ENCODE data around the gene PDIA4. TPM values are rescaled to one million over a fixed set of nuclear protein-coding genes. Genes with fewer than 3 reads are reported as not detected.

PDIA4 gene
- total RNA-seq, 1 donor from 2014 or later: 266 TPM

- H3K36me3 ChIP-seq (ENCODE audit: insufficient read depth, low read length): peaks cover 50% of the 10 kb centered on the region
- H3K9ac ChIP-seq (ENCODE audit: low read length): no peak overlapping the region
- H3K27me3 ChIP-seq (ENCODE audit: insufficient read depth, low read length): no peaks in the 10 kb centered on the region
- Mint-ChIP-seq H3K9me3 (ENCODE audit: unreplicated experiment) (no peaks in the 10 kb centered on the region), H3K4me1 (ENCODE audit: low read depth, unreplicated experiment) (no peaks in the 10 kb centered on the region), H3K27me3 (ENCODE audit: low read depth, unreplicated experiment) (no peaks in the 10 kb centered on the region), H3K36me3 (ENCODE audit: low read depth, unreplicated experiment) (peaks cover 31% of the 10 kb centered on the region), H3K4me3 (ENCODE audit: unreplicated experiment) (no peak overlapping the region), H3K27ac (ENCODE audit: unreplicated experiment) (no peak overlapping the region)
- no peak overlapping the region for H2AFZ ChIP-seq (ENCODE audit: low read depth, low read length)
- H3K27ac ChIP-seq (ENCODE audit: low read depth, low read length): no peak overlapping the region
- peaks cover 21% of the 10 kb centered on the region for H3K79me2 ChIP-seq (ENCODE audit: insufficient read depth, low read length)
- H3K4me3 ChIP-seq (ENCODE audit: insufficient read depth, low read depth, low read length): no peak overlapping the region
- peaks cover 84% of the 10 kb centered on the region for H4K20me1 ChIP-seq (ENCODE audit: insufficient read depth, low read length)
- H3K4me1 ChIP-seq (ENCODE audit: insufficient read depth, low read length): peaks cover 4% of the 10 kb centered on the region
- FAIRE-seq: no peak
- no peak for DNase-seq (ENCODE audit: low read depth)
- H3K4me2 ChIP-seq (ENCODE audit: low read length): no peak overlapping the region
- H3K9me3 ChIP-seq (ENCODE audit: insufficient read depth, low read depth, low read length): no peaks in the 10 kb centered on the region
- TF ChIP-seq EZH2 (IDR thresholded peaks at IDR 0.05; ENCODE audit: insufficient read depth, low read length) (no peak), CTCF (IDR thresholded peaks at IDR 0.05; ENCODE audit: insufficient read depth, low read depth, low read length) (no peak)
Observed at GRCh38 chr7:149007611-149008010, 20.7 kb downstream of the PDIA4 start.

GRCh38 chr7:149007146-149007545 is 21.2 kb downstream of the PDIA4 start:
- H3K27ac Mint-ChIP-seq (ENCODE audit: unreplicated experiment): no peak overlapping the region
- no peak for FAIRE-seq

More at GRCh38 chr7:149007146-149007545, 21.2 kb downstream of the PDIA4 start:
- H3K4me2 ChIP-seq (ENCODE audit: low read length): no peak overlapping the region
- Mint-ChIP-seq H3K27me3 (ENCODE audit: low read depth, unreplicated experiment) (no peaks in the 10 kb centered on the region), H3K36me3 (ENCODE audit: low read depth, unreplicated experiment) (peaks cover 30% of the 10 kb centered on the region), H3K9me3 (ENCODE audit: unreplicated experiment) (no peaks in the 10 kb centered on the region), H3K4me1 (ENCODE audit: low read depth, unreplicated experiment) (no peaks in the 10 kb centered on the region), H3K4me3 (ENCODE audit: unreplicated experiment) (no peak overlapping the region)
- H3K9me3 ChIP-seq (ENCODE audit: insufficient read depth, low read depth, low read length): no peaks in the 10 kb centered on the region
- H3K79me2 ChIP-seq (ENCODE audit: insufficient read depth, low read length): peaks cover 16% of the 10 kb centered on the region
- H2AFZ ChIP-seq (ENCODE audit: low read depth, low read length): no peak overlapping the region
- H3K27ac ChIP-seq (ENCODE audit: low read depth, low read length): no peak overlapping the region
- peaks cover 79% of the 10 kb centered on the region for H4K20me1 ChIP-seq (ENCODE audit: insufficient read depth, low read length)
- no peak overlapping the region for H3K4me3 ChIP-seq (ENCODE audit: insufficient read depth, low read depth, low read length)
- H3K9ac ChIP-seq (ENCODE audit: low read length): no peak overlapping the region
- H3K36me3 ChIP-seq (ENCODE audit: insufficient read depth, low read length): peaks cover 46% of the 10 kb centered on the region
- DNase-seq (ENCODE audit: low read depth): no peak
- H3K27me3 ChIP-seq (ENCODE audit: insufficient read depth, low read length): no peaks in the 10 kb centered on the region
- TF ChIP-seq CTCF (IDR thresholded peaks at IDR 0.05; ENCODE audit: insufficient read depth, low read depth, low read length) (no peak), EZH2 (IDR thresholded peaks at IDR 0.05; ENCODE audit: insufficient read depth, low read length) (no peak)
- H3K4me1 ChIP-seq (ENCODE audit: insufficient read depth, low read length): peaks cover 4% of the 10 kb centered on the region
